ENCODE results near the gene RPP14.

The RPP14 gene

GRCh38 chr3:58359621-58360020 lies 53.6 kb downstream of the RPP14 start:
- DNase-seq: no peak

- no peak for DNase-seq
These were observed 55.8 kb downstream of the RPP14 start for GRCh38 chr3:58361866-58362265.

GRCh38 chr3:58366699-58367098 lies 60.7 kb downstream of the RPP14 start:
- DNase-seq: no peak

GRCh38 chr3:58369038-58369437 lies 63.0 kb downstream of the RPP14 start:
- no peak for DNase-seq

Measured in CD4-positive, alpha-beta T cell treated with Interleukin-4 for 1 hour (primary cell).